AML-193 (cell line): ENCODE data around the gene ZFP2.

Experiments used
- DNase-seq, 2 experiments: peaks; one replicate each; lab custom pipeline; 2025; lab: John Stamatoyannopoulos, UW

The ZFP2 gene

GRCh38 chr5:178981381-178981780, 85.7 kb downstream of the ZFP2 start:
- DNase-seq = no peak
